Inflammatory macrophage treated with lipopolysaccharide for 1 hour (primary cell): ENCODE results near the gene PLCL2.

Experiments used
- DNase-seq, 2 donors: peaks; one replicate each; pipeline ENCODE4 v3.0.0-alpha.2; 2020 to 2022

The PLCL2 gene

GRCh38 chr3:16884748-16885592 lies at the start of gene PLCL2:
Gene PLCL2 (plus strand): TSS chr3:16884955. CDS start chr3:16885040, 85 bp downstream.
- DNase-seq, result peak; percentile 58 to 61

GRCh38 chr3:16836505-16837237 lies 48.1 kb upstream of the PLCL2 start:
- DNase-seq, result no peak

DNA sequence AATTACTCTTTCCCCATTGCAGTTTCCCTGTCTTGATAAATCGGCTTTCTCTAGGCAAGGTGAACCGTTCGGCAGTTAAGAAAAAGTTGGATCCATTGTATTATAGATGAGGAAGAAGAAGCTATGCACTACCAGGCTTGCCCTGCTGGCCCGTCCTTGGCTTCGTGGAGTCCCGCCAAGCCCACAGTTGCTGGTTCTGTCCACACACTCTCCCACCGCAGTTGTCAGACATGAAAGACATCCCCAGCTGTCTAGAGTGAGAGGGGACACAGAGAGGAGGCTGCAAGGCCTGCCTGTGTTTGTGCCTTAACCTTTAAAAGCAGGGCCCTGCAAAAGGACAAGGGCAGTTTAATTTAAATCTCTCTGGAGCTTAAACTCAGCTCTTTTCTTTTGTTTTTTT lies 47.2 kb upstream of the PLCL2 start:
- DNase-seq, result no peak

GRCh38 chr3:16838561-16838960 lies 46.2 kb upstream of the PLCL2 start:
- DNase-seq, result peak; percentile 15 to 37

- no peak for DNase-seq
Measured at GRCh38 chr3:16839271-16840100, 45.3 kb upstream of the PLCL2 start.

DNA sequence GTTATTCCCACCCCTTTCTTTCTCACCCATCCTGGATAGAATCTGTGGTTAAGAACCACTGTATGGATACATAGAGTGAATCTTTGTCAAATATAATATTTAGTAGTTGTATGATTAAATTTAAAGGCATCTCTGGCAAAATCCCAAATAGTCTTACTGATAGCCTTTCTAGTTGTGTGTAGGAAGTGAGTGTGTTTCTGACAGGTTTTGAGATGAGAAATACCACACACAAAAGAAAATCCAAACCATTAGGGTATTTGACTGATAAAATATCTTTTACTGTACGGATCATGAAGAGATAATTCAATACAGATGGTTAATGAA lies 44.7 kb upstream of the PLCL2 start:
- DNase-seq, result no peak

- no peak for DNase-seq
Measured at GRCh38 chr3:16841041-16841753, 43.6 kb upstream of the PLCL2 start.

GRCh38 chr3:16841904-16842271 lies 42.9 kb upstream of the PLCL2 start:
- DNase-seq, result peak; percentile 37 to 38

DNA sequence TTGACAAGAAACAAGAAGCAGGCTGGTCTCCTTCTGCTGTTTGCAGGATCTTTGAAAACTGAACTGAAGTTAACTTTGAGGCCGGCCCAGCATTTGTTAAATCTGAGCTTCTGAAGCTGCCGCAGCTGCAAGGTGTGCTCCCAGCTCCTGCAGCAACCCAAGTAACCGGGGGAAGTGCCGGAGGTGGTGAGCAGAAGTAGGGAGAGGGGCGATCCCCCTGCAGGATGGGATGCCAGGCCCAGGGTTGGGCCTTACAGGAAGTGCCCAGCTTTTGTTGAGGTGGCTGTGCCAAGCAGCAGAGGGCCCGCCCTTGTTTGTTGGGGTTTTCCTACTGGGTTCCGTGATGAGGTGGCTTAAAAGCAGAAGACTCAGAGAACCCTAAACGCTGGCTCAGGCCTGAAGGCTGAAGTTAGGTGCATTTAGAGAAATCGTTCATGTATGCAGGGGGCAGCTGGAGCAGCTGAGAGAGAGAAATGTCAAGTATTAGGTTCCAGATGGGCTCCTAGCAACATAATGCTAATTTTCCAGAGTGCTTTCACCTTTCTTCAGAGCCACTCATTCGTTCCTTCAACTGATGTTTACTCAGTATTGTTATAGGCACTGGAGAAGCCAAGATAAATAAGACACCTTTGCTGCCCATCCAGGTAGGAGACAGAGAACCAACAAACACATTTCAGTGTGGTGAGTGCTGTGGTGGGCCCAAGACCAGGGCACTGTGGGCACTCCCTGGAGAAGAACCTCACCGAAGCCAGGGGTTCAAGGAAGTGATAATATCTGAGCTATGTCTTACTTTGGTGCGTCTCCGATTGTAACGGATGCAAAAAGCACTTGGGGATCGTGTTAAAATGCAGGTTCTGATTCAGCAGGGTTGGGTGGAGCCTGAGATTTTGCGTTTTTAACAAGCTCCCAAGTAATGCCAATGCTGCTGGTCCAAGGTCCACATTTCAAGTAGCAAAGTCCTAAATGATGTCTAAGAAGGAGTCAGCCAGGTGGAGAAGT lies 42.2 kb upstream of the PLCL2 start:
- DNase-seq, result peak; percentile 67 to 71

GRCh38 chr3:16844222-16844621 lies 40.5 kb upstream of the PLCL2 start:
- no peak for DNase-seq

DNA sequence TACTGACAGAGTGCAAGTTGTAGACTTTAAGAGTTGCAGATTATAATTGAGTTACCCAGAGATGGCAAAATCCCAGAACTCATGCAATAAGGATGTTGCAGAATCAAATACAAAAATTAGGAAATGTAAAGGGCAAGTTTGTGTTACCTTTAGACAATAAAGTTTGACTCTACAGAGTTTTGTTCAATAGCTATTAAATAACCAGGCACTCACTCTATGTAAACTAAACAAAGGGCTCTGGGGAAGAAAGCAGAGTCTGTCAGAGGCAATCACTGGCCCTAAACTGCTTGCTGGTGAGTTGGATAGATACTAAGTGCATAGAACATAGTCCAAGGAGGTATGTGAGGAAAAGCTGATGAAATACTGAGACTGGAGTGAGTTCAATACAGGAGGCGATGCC lies 40.0 kb upstream of the PLCL2 start:
- DNase-seq, result peak; percentile 42 to 72

DNA sequence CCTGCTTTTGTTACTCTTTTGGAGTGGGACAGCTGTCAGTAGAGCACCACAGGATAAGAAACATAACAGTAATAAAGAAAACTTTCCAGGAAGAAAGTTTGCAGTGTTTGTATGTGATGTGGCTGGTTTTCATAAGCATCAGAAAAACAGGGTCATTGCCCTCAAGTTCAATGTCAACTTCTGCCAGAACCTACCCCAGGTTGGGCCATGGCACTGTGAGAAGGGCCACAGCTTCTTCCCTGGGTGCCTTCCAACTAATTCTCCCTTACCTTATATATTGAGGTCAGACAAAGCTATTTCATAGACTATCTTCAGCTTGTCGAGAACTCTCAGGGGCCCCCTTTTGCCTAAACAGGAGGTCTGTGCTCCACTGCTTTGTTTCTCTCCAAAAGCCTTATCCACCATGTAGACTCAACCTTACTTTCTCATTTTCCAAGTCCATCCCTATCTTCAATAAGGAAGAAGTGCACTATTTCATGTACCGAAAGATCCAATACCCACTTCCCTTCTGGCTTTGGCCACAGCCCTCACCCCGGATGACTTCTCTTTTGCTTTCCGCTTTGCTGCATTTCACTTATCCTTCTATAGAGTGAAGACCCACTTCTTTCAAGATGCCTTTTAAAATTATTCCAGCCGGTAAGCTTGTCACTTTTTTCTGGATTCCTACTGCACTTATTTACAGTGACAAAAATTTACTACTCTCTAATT lies 38.2 kb upstream of the PLCL2 start:
- DNase-seq, result peak; percentile 29 to 49

DNA sequence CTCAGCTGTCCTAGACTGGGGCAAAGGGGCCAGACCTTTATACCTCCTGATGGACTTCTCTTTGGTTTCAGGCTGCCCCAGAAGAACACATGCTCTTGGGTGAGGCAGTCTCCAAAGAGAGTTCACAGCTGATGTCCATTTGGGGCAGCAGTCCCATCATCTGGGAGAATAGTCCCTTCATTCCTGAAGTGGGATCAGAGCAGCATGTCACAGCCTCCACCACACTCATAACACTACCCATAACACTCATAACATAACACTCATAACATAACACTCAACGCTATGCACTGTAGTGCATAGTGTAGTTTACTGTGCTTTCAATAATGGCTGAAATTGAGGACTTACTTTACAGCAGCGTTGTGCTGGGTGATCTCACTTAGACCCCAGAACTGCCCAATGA lies 36.7 kb upstream of the PLCL2 start:
- DNase-seq, result no peak

GRCh38 chr3:16849229-16849628 lies 35.5 kb upstream of the PLCL2 start:
- peak; percentile 82 to 90 for DNase-seq

- peak; percentile 9 to 26 for DNase-seq
Measured at GRCh38 chr3:16849795-16850194, 35.0 kb upstream of the PLCL2 start.

GRCh38 chr3:16855497-16855896 lies 29.3 kb upstream of the PLCL2 start:
- DNase-seq, result no peak

GRCh38 chr3:16860234-16860633 lies 24.5 kb upstream of the PLCL2 start:
- no peak for DNase-seq

DNA sequence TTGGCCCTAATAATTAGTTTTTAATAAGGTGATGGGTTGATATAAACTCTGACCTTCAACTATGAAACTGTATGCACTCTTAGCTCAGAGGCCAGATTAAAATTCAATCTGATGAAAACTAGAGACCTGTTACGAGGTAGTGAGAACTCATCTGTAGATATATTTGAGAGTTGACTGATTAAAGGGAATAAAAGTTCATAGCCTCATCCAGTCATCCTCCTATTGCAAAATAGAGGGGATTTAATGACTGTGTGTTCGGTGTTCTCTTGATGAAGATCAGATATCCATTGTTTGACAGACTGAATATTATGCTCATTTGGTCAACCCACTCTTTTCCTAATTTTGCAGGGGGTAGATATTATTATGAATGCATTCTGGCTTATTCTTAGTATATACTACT lies 23.3 kb upstream of the PLCL2 start:
- DNase-seq, result no peak

GRCh38 chr3:16864610-16865313 lies 20.0 kb upstream of the PLCL2 start:
- DNase-seq, result no peak

DNA sequence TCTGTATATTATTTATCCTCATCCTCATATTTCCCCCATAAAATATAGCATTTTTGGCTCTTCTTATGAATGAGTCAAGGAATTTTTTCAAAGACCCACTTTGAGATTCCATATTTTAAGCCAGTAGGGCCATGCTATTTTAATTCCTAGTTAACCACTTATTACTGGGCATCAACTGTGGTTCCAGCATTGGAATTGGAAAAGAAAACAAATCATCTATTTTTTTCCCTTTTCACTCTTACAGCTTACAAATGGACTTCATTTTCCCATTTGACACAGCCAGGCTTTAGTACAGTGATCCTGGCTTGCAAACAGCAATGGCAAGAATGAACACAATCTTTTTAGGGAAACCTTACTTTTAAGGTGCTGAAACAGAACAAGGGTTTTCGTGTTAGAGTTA lies 19.4 kb upstream of the PLCL2 start:
- DNase-seq, result no peak
